HepG2 (cell line): ENCODE data around the gene RRBP1. TPM values are rescaled to one million over a fixed set of nuclear protein-coding genes. Genes with fewer than 3 reads are reported as not detected.
A peak's percentile ranks its signal among the peaks of the same experiment; 100 is the strongest.

Experiments
- ESRRA ChIP-seq: sonication (generic); formaldehyde crosslinking; IDR thresholded peaks from 2 replicates; pipeline ENCODE4 v1.5.1; 2020; ENCODE audit warnings: mild to moderate bottlenecking, low read depth, missing genetic modification reagents
- FOSL2 ChIP-seq: sonication (generic); formaldehyde crosslinking; IDR thresholded peaks from 2 replicates; pipeline ENCODE4 v1.4.0; 2020; ENCODE audit warnings: missing genetic modification reagents
- GATAD1 ChIP-seq: IDR thresholded peaks from 2 replicates; pipeline ENCODE4 v1.6.1; 2016; ENCODE audit warnings: missing genetic modification reagents, missing compliant biosample characterization
- HOXA3 ChIP-seq: sonication (generic); formaldehyde crosslinking; IDR thresholded peaks from 2 replicates; pipeline ENCODE4 v1.5.0; 2020; ENCODE audit warnings: missing genetic modification reagents
- IRX3 ChIP-seq: sonication (generic); formaldehyde crosslinking; IDR thresholded peaks from 2 replicates; pipeline ENCODE4 v1.8.1; 2023; ENCODE audit warnings: mild to moderate bottlenecking, low read depth, missing genetic modification reagents, borderline replicate concordance
- ISX ChIP-seq: sonication (generic); formaldehyde crosslinking; conservative IDR thresholded peaks from 2 replicates; pipeline ENCODE4 v1.5.0; 2020; ENCODE audit warnings: missing genetic modification reagents
- KLF6 ChIP-seq: IDR thresholded peaks from 2 replicates; pipeline ENCODE4 v1.8.0; 2016; ENCODE audit warnings: missing biosample characterization, missing genetic modification reagents
- NONO ChIP-seq, 2 experiments: fragments of 450-650 bp in 1 of 2; sonication (generic) in 1 of 2; formaldehyde crosslinking in 1 of 2; IDR thresholded peaks in 1 of 2; conservative IDR thresholded peaks in 1 of 2; 2 replicates each; pipeline versions ENCODE4 v1.6.1 to v1.8.0; 2017 to 2022; ENCODE audit warnings: mild to moderate bottlenecking in 1 of 2, missing genetic modification reagents in 1 of 2, moderate library complexity in 1 of 2
- PAF1 ChIP-seq: IDR thresholded peaks from 2 replicates; pipeline ENCODE4 v1.6.1; 2016; ENCODE audit warnings: missing genetic modification reagents, missing compliant biosample characterization
- RBAK ChIP-seq: sonication (generic); formaldehyde crosslinking; IDR thresholded peaks from 2 replicates; pipeline ENCODE4 v1.5.1; 2020; ENCODE audit warnings: mild to moderate bottlenecking, missing genetic modification reagents
- RFXAP ChIP-seq: sonication (generic); formaldehyde crosslinking; IDR thresholded peaks from 2 replicates; pipeline ENCODE4 v1.4.0; 2020; ENCODE audit warnings: missing genetic modification reagents, borderline replicate concordance
- SPEN ChIP-seq: sonication (generic); formaldehyde crosslinking; IDR thresholded peaks from 2 replicates; pipeline ENCODE4 v1.5.1; 2020; ENCODE audit warnings: low read depth, mild to moderate bottlenecking, missing genetic modification reagents
- ZFP37 ChIP-seq: sonication (generic); formaldehyde crosslinking; IDR thresholded peaks from 2 replicates; pipeline ENCODE4 v1.4.0; 2020; ENCODE audit warnings: missing genetic modification reagents, borderline replicate concordance
- ZNF180 ChIP-seq: sonication (generic); formaldehyde crosslinking; IDR thresholded peaks from 2 replicates; pipeline ENCODE4 v1.4.0; 2020; ENCODE audit warnings: low read depth, missing genetic modification reagents, borderline replicate concordance
- ZNF33A ChIP-seq: sonication (generic); formaldehyde crosslinking; IDR thresholded peaks from 2 replicates; pipeline ENCODE4 v1.5.1; 2020; ENCODE audit warnings: missing genetic modification reagents, mild to moderate bottlenecking, moderate library complexity, borderline replicate concordance
- ZNF564 ChIP-seq: sonication (generic); formaldehyde crosslinking; IDR thresholded peaks from 2 replicates; pipeline ENCODE4 v1.8.1; 2023; ENCODE audit warnings: mild to moderate bottlenecking, missing genetic modification reagents
- ZSCAN25 ChIP-seq: sonication (generic); formaldehyde crosslinking; IDR thresholded peaks from 2 replicates; pipeline ENCODE4 v1.8.0; 2022; ENCODE audit warnings: mild to moderate bottlenecking, missing genetic modification reagents
- polyA plus RNA-seq, 8 experiments: library from polyadenylated mRNA; depleted of rRNA in 3 of 8; stranded (reverse) in 7 of 8; unstranded in 1 of 8; fragments of >200 nt; fragmentation: Illumina TruSeq in 4 of 8; extraction: Trizol in 4 of 8; gene quantifications; 2 replicates each; pipeline versions ENCODE4 v1.2.1 to v1.2.3, GENCODE V29; 2011 to 2016; ENCODE audit warnings: low read depth in 4 of 8, missing spikeins in 1 of 8, mixed read lengths in 1 of 8; ENCODE audit not compliant: insufficient read depth in 1 of 8
- total RNA-seq, 5 experiments: library from RNA; depleted of rRNA; stranded (reverse); fragments of >200 nt; fragmentation: Illumina TruSeq; extraction: Trizol; gene quantifications; 2 replicates each; pipeline ENCODE4 v1.2.3, GENCODE V29; 2016; ENCODE audit warnings: low read depth in 1 of 5
- TF ChIP-seq, protein P1 (sequence below): sonication (generic); formaldehyde crosslinking; IDR thresholded peaks from 2 replicates; pipeline ENCODE4 v1.5.1; 2020; ENCODE audit warnings: missing genetic modification reagents, mild to moderate bottlenecking, borderline replicate concordance
- TF ChIP-seq, protein P2 (sequence below): sonication (generic); formaldehyde crosslinking; IDR thresholded peaks from 2 replicates; pipeline ENCODE4 v1.8.0; 2022; ENCODE audit warnings: mild to moderate bottlenecking, missing genetic modification reagents, borderline replicate concordance
- TF ChIP-seq, protein P3 (sequence below): sonication (generic); formaldehyde crosslinking; IDR thresholded peaks from 2 replicates; pipeline ENCODE4; 2020; ENCODE audit warnings: missing genetic modification reagents, mild to moderate bottlenecking, borderline replicate concordance
- TF ChIP-seq, protein P4 (sequence below): sonication (generic); formaldehyde crosslinking; IDR thresholded peaks from 2 replicates; pipeline ENCODE4 v1.5.1; 2020; ENCODE audit warnings: mild to moderate bottlenecking, missing genetic modification reagents, moderate library complexity

Gene RRBP1
- total and polyA plus RNA-seq, 2 of the 13 experiments (the other 11 are each of a cell fraction or from before 2014, with no cell fraction given): 150 to 222 TPM

DNA sequence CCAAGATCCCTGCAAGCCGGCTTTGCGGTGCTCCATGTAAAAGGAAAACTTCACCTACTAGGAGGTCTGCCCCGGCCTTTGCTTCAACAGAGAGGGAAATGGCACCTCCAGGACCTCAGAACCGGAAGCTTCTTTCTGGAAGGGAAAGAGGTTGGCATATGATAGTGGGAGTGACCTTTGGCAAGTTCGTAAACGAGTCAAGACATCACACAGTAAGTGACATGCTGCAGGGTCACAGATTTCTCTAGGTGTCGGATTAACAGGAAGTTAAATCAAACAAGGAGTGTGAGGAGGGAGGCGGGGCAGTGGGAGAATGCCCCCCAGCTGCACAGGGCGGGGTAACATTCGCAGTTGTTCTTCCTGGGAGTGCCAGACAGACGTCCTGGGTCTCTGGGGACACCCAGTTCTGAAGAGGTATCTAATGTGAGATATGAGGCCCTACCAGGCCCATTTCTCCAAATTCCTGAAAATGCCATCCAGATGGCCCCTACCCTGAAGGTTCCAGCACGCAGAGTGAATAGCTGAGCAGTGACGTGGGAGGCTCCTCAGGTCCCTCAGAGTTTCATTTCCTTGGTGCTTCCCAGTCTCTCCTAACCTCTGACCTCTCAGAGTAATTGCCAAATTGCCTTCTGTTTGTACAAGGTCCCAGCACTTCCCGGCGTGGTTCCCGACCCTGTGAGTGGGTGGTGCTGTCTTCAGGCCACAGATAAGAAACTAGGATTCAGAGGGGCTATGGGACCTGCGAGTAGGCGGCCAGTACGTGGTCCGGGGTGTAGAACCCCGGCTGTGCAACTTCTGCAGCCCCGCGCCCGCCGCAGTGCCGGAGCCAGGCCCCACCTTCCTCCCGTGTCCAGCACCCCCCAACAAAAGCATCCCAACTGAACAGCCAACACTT lies 1.9 kb downstream of the RRBP1 start (continued):
- TF ChIP-seq, protein P1, sequence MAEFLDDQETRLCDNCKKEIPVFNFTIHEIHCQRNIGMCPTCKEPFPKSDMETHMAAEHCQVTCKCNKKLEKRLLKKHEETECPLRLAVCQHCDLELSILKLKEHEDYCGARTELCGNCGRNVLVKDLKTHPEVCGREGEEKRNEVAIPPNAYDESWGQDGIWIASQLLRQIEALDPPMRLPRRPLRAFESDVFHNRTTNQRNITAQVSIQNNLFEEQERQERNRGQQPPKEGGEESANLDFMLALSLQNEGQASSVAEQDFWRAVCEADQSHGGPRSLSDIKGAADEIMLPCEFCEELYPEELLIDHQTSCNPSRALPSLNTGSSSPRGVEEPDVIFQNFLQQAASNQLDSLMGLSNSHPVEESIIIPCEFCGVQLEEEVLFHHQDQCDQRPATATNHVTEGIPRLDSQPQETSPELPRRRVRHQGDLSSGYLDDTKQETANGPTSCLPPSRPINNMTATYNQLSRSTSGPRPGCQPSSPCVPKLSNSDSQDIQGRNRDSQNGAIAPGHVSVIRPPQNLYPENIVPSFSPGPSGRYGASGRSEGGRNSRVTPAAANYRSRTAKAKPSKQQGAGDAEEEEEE (CRISPR knock-in tag): no peak
- TF ChIP-seq, protein P2, sequence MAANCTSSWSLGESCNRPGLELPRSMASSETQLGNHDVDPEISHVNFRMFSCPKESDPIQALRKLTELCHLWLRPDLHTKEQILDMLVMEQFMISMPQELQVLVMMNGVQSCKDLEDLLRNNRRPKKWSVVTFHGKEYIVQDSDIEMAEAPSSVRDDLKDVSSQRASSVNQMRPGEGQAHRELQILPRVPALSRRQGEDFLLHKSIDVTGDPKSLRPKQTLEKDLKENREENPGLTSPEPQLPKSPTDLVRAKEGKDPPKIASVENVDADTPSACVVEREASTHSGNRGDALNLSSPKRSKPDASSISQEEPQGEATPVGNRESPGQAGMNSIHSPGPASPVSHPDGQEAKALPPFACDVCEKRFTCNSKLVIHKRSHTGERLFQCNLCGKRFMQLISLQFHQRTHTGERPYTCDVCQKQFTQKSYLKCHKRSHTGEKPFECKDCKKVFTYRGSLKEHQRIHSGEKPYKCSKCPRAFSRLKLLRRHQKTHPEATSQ (CRISPR knock-in tag): no peak
- no peak for TF ChIP-seq NONO (IDR thresholded peaks at IDR 0.05)
- peak; percentile 92 for TF ChIP-seq NONO (CRISPR knock-in tag; conservative IDR thresholded peaks at IDR 0.05)
- TF ChIP-seq, protein P3, sequence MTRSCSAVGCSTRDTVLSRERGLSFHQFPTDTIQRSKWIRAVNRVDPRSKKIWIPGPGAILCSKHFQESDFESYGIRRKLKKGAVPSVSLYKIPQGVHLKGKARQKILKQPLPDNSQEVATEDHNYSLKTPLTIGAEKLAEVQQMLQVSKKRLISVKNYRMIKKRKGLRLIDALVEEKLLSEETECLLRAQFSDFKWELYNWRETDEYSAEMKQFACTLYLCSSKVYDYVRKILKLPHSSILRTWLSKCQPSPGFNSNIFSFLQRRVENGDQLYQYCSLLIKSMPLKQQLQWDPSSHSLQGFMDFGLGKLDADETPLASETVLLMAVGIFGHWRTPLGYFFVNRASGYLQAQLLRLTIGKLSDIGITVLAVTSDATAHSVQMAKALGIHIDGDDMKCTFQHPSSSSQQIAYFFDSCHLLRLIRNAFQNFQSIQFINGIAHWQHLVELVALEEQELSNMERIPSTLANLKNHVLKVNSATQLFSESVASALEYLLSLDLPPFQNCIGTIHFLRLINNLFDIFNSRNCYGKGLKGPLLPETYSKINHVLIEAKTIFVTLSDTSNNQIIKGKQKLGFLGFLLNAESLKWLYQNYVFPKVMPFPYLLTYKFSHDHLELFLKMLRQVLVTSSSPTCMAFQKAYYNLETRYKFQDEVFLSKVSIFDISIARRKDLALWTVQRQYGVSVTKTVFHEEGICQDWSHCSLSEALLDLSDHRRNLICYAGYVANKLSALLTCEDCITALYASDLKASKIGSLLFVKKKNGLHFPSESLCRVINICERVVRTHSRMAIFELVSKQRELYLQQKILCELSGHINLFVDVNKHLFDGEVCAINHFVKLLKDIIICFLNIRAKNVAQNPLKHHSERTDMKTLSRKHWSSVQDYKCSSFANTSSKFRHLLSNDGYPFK (CRISPR knock-in tag): no peak; the same call in 1 of the 2 replicates
- no peak for TF ChIP-seq ZSCAN25 (CRISPR knock-in tag)
- TF ChIP-seq, protein P4, sequence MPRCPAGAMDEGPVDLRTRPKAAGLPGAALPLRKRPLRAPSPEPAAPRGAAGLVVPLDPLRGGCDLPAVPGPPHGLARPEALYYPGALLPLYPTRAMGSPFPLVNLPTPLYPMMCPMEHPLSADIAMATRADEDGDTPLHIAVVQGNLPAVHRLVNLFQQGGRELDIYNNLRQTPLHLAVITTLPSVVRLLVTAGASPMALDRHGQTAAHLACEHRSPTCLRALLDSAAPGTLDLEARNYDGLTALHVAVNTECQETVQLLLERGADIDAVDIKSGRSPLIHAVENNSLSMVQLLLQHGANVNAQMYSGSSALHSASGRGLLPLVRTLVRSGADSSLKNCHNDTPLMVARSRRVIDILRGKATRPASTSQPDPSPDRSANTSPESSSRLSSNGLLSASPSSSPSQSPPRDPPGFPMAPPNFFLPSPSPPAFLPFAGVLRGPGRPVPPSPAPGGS (CRISPR knock-in tag): no peak
- TF ChIP-seq ISX (CRISPR knock-in tag): no peak
- no peak for TF ChIP-seq RBAK (CRISPR knock-in tag)
- peak; percentile 85 for TF ChIP-seq HOXA3 (CRISPR knock-in tag)
- TF ChIP-seq ZNF33A: no peak
- TF ChIP-seq SPEN (CRISPR knock-in tag): peak; percentile 61; the same call in 1 of the 2 replicates
- 0 out of 2 replicates have a peak, but pooled peaks have one; percentile 42 for TF ChIP-seq RFXAP
- TF ChIP-seq ESRRA (CRISPR knock-in tag): no peak
- peak; percentile 56; the same call in 1 of the 2 replicates for TF ChIP-seq KLF6
- TF ChIP-seq IRX3 (CRISPR knock-in tag): no peak
- TF ChIP-seq ZNF564 (CRISPR knock-in tag): 0 out of 2 replicates have a peak, but pooled peaks have one; percentile 53
- peak; percentile 74 for TF ChIP-seq FOSL2 (CRISPR knock-in tag)
- peak; percentile 5 for TF ChIP-seq GATAD1
- TF ChIP-seq ZFP37: peak; percentile 72; the same call in 1 of the 2 replicates
- TF ChIP-seq ZNF180: no peak; the same call in 1 of the 2 replicates
- TF ChIP-seq PAF1 (CRISPR knock-in tag): peak; percentile 68; the same call in 1 of the 2 replicates
